Measurements from ENCODE around the gene CACNA1C. TPM values are rescaled to one million over a fixed set of nuclear protein-coding genes. Genes with fewer than 3 reads are reported as not detected.
A peak's percentile ranks its signal among the peaks of the same experiment; 100 is the strongest.

CACNA1C gene
- total and polyA plus RNA-seq, 2 of the 4 experiments (the other 2 are of a cell fraction): 1.6 to 2.6 TPM

- no CpG with 5 or more reads among the region's 5 CpGs for WGBS, 2 experiments (ENCODE audit: extremely low coverage in 2 of 2, insufficient read length in 1 of 2)
- 0 out of 2 replicates have a peak overlapping the region, but pooled peaks have one; percentile 28 for H2BK20ac ChIP-seq (ENCODE audit: low read depth, low read length)
- peak overlapping the region; percentile 73; the same call in 1 of the 2 replicates for H2AK5ac ChIP-seq (ENCODE audit: low read depth, low read length)
- H4K8ac ChIP-seq (ENCODE audit: low read depth in 2 of 2, low read length in 2 of 2): no peak overlapping the region
- no TSS peak for BruUV-seq (replicated peaks)
- DNase-seq (no peak), ATAC-seq (ENCODE audit: low read depth) (no peak)
- H3K9me3 ChIP-seq (ENCODE audit: control insufficient read depth, insufficient read depth, low read length): no peaks in the 10 kb centered on the region
- TF ChIP-seq RCOR1 (IDR thresholded peaks at IDR 0.05; ENCODE audit: insufficient replicate concordance, low read length) (no peak), CTCF (conservative IDR thresholded peaks at IDR 0.05; ENCODE audit: low read depth, low read length) (no peak)
- H3K14ac ChIP-seq (replicated peaks; ENCODE audit: low read depth, low read length): peak overlapping the region; percentile 19; the same call in 1 of the 2 replicates
- H3K9me1 ChIP-seq (ENCODE audit: insufficient read depth, low read length): peaks cover 26% of the 10 kb centered on the region
- H2AK9ac ChIP-seq (replicated peaks; ENCODE audit: low read depth, low read length, poor library complexity): no peak overlapping the region
- in situ Hi-C loops (cut with MboI; ENCODE audit: low sequenced_read_pairs) (no loop called here), dilution Hi-C loops (cut with HindIII; ENCODE audit: low sequenced_read_pairs, unreplicated experiment) (no loop called here), intact Hi-C loops (cut with micrococcal nuclease) (loop anchor here (5.0 kb wide), 1 partner anchor 41 kb away; no protein-coding TSS in a partner anchor)
- H3K36me3 ChIP-seq (ENCODE audit: control insufficient read depth, insufficient read depth, low read length): no peaks in the 10 kb centered on the region
- POLR2A ChIA-PET (ENCODE audit: unreplicated experiment): no interaction called here
- H3K27ac ChIP-seq (ENCODE audit: insufficient read depth, low read length): no peak overlapping the region
- H3K79me1 ChIP-seq (ENCODE audit: low read depth in 1 of 2, low read length in 2 of 2): peaks cover 0 to 27% of the 10 kb centered on the region in 2 experiments
- no peak overlapping the region for H3K9ac ChIP-seq (ENCODE audit: low read depth, low read length)
- H3K23ac ChIP-seq (ENCODE audit: low read depth, low read length): no peak overlapping the region
- CTCF ChIA-PET: interaction anchor here (0.5 kb wide), 1 partner anchor 39 kb away, joined by 5 read pairs; no protein-coding TSS in a partner anchor
- no peak overlapping the region for H2AFZ ChIP-seq (replicated peaks; ENCODE audit: low read length, poor library complexity)
- H3K56ac ChIP-seq (ENCODE audit: extremely low read depth, insufficient read depth, low read length): no peak overlapping the region
- peaks cover 34% of the 10 kb centered on the region for H3K4me1 ChIP-seq (ENCODE audit: control insufficient read depth, insufficient read depth, low read length)
- no peak overlapping the region for H4K5ac ChIP-seq (ENCODE audit: low read depth, low read length)
- peak overlapping the region; percentile 49 for H3K4ac ChIP-seq (ENCODE audit: low read depth, low read length)
- peak overlapping the region; percentile 92; the same call in 2 of the 3 replicates for H2BK15ac ChIP-seq (ENCODE audit: low read depth, low read length)
- H4K91ac ChIP-seq (ENCODE audit: insufficient read depth, low read depth, low read length): peak overlapping the region; percentile 64
- no peaks in the 10 kb centered on the region for H4K20me1 ChIP-seq (ENCODE audit: insufficient read depth, low read length)
- no peak overlapping the region for H2BK5ac ChIP-seq (ENCODE audit: low read depth, low read length, poor library complexity, severe bottlenecking)
- no peak overlapping the region for H3K4me2 ChIP-seq (ENCODE audit: low read depth, low read length)
- no peak overlapping the region for H3K4me3 ChIP-seq (ENCODE audit: insufficient read depth, low read depth, low read length)
- H3K27me3 ChIP-seq (ENCODE audit: control insufficient read depth, insufficient read depth, low read length): no peaks in the 10 kb centered on the region
- H2BK120ac ChIP-seq (ENCODE audit: low read depth, low read length): peak overlapping the region; percentile 47
- no peak overlapping the region; the same call in 1 of the 2 replicates for H3K18ac ChIP-seq (ENCODE audit: low read depth, low read length)
These were observed 293.6 kb downstream of the CACNA1C start for GRCh38 chr12:2346416-2346815.

Data from IMR-90 (cell line).